ENCODE data around the gene CNTF.

Gene CNTF

GRCh38 chr11:58606930-58607714 lies 15.3 kb upstream of the CNTF start:
- DNase-seq (ENCODE audit: low spot score): no peak

GRCh38 chr11:58608331-58608730 lies 14.1 kb upstream of the CNTF start:
- no peak for DNase-seq (ENCODE audit: low spot score)

- DNase-seq (ENCODE audit: low spot score): no peak
These were observed 12.7 kb upstream of the CNTF start for GRCh38 chr11:58609723-58610122.

- no peak for DNase-seq (ENCODE audit: low spot score)
These were observed 9.2 kb upstream of the CNTF start for GRCh38 chr11:58613228-58613627.

GRCh38 chr11:58615559-58615958 lies 6.9 kb upstream of the CNTF start:
- DNase-seq (ENCODE audit: low spot score): no peak

GRCh38 chr11:58616594-58616993 lies 5.9 kb upstream of the CNTF start:
- DNase-seq (ENCODE audit: low spot score): no peak

- peak; percentile 7 for DNase-seq (ENCODE audit: low spot score)
These were observed 4.4 kb upstream of the CNTF start for GRCh38 chr11:58617976-58618557.

- no peak for DNase-seq (ENCODE audit: low spot score)
These were observed 741 bp upstream of the CNTF start for GRCh38 chr11:58621586-58622262.

- no peak for DNase-seq (ENCODE audit: low spot score)
These were observed 2.6 kb downstream of the CNTF start for GRCh38 chr11:58625086-58625485.

- DNase-seq (ENCODE audit: low spot score): no peak
These were observed 3.5 kb downstream of the CNTF start for GRCh38 chr11:58625826-58626460.

- no peak for DNase-seq (ENCODE audit: low spot score)
These were observed 4.5 kb downstream of the CNTF start for GRCh38 chr11:58626934-58627483.

GRCh38 chr11:58628446-58628845 lies 6.0 kb downstream of the CNTF start:
- DNase-seq (ENCODE audit: low spot score): no peak

- peak; percentile 19 for DNase-seq (ENCODE audit: low spot score)
These were observed 7.4 kb downstream of the CNTF start for GRCh38 chr11:58629857-58630256.

GRCh38 chr11:58631378-58631777 lies 8.9 kb downstream of the CNTF start:
- no peak for DNase-seq (ENCODE audit: low spot score)

- DNase-seq (ENCODE audit: low spot score): no peak
These were observed 10.0 kb downstream of the CNTF start for GRCh38 chr11:58632510-58632909.

- no peak for DNase-seq (ENCODE audit: low spot score)
These were observed 14.1 kb downstream of the CNTF start for GRCh38 chr11:58636587-58636986.

- no peak for DNase-seq (ENCODE audit: low spot score)
These were observed 14.9 kb downstream of the CNTF start for GRCh38 chr11:58637371-58637770.

- no peak for DNase-seq (ENCODE audit: low spot score)
These were observed 16.6 kb downstream of the CNTF start for GRCh38 chr11:58639103-58639502.

- DNase-seq (ENCODE audit: low spot score): no peak
These were observed 17.2 kb downstream of the CNTF start for GRCh38 chr11:58639669-58640068.

- peak; percentile 6 for DNase-seq (ENCODE audit: low spot score)
These were observed 18.0 kb downstream of the CNTF start for GRCh38 chr11:58640386-58641023.

GRCh38 chr11:58641341-58641740 lies 18.9 kb downstream of the CNTF start:
- DNase-seq (ENCODE audit: low spot score): no peak

All from CD4-positive, alpha-beta T cell treated with Interleukin-15 for 4 hours (primary cell).